Right lobe of liver (tissue), 6 donors: Measurements from ENCODE around the gene BSPH1. TPM values are rescaled to one million over a fixed set of nuclear protein-coding genes. Genes with fewer than 3 reads are reported as not detected.

ENCODE experiments used
- ATAC-seq, 4 donors: fragments of 200-7000 bp; cut with Tn5 transposase; one replicate each; pipeline ENCODE4 v1.9.1; 2020; ENCODE audit warnings: mild to moderate bottlenecking in 4 of 4, moderate library complexity in 4 of 4
- DNase-seq, 3 donors: peaks; one replicate each; pipeline ENCODE4 v3.0.0-alpha.2; 2020
- H3K27ac ChIP-seq, 3 donors: fragments of 200-600 bp; one replicate each; pipeline ENCODE4 v1.8.0; 2022
- H3K27me3 ChIP-seq, 2 donors: fragments of 200-600 bp; one replicate each; pipeline ENCODE4 v1.8.0; 2022
- H3K36me3 ChIP-seq, 4 donors: fragments of 200-600 bp; sonication (generic) in 1 of 4; one replicate each; pipeline versions ENCODE4 v1.5.1 to v1.8.0; 2017 to 2022; ENCODE audit warnings: control low read depth in 1 of 4
- H3K4me1 ChIP-seq, 4 donors: fragments of 200-600 bp; sonication (generic) in 1 of 4; one replicate each; pipeline versions ENCODE4 v1.5.1 to v1.8.0; 2017 to 2022; ENCODE audit warnings: control low read depth in 1 of 4
- H3K4me3 ChIP-seq, 3 donors: fragments of 200-600 bp; one replicate each; pipeline ENCODE4 v1.8.0; 2022
- H3K9me3 ChIP-seq, 4 donors: fragments of 200-600 bp; sonication (generic) in 1 of 4; one replicate each; pipeline versions ENCODE4 v1.5.1 to v1.8.0; 2017 to 2022; ENCODE audit warnings: control low read depth in 1 of 4
- CTCF ChIP-seq, 4 donors: fragments of 200-600 bp in 3 of 4; fragments of 450-650 bp in 1 of 4; IDR thresholded peaks; one replicate each; pipeline versions ENCODE4 v1.5.1 to v1.8.0; 2016 to 2022; ENCODE audit warnings: antibody characterized with exemption in 4 of 4, mild to moderate bottlenecking in 2 of 4
- POLR2A ChIP-seq: fragments of 450-650 bp; IDR thresholded peaks from one replicate; pipeline ENCODE4 v1.6.1; 2017; ENCODE audit warnings: antibody characterized with exemption, mild to moderate bottlenecking
- WGBS: methylation state at CpG from one replicate; pipeline ENCODE4 v1.1.6; 2018; ENCODE audit warnings: low coverage, low lambda C conversion rate; ENCODE audit not compliant: insufficient coverage; ENCODE audit errors: missing lambda C conversion rate; 5-methylcytosine and 5-hydroxymethylcytosine counted together
- intact Hi-C, 2 donors: fragments of 100-400 bp; cut with DNase I; formaldehyde crosslinking; loops; one replicate each; pipeline versions ENCODE4 v1.11.2 to v1.14.1; 2022
- total RNA-seq, 6 experiments: library from RNA; depleted of rRNA in 2 of 6; stranded (reverse); fragments of >200 nt in 2 of 6; fragmentation: NEBNext Ultra II Directional in 3 of 6; extraction: Animal tissue kit (Norgen Biotek cat#: 25700) in 3 of 6; gene quantifications; one replicate each; pipeline versions ENCODE4 v1.1.0 to v1.2.4, GENCODE V29; 2016 to 2023
- donor health status: DM: no; HTN: yes; CAD: no.
- donor health status: DM: no; HTN: no; CAD: no.
- donor health status: DM: no; HTN: no; CAD: no.
- donor health status: DM: no; HTN: yes; CAD: no.
- donor health status: DM: no; HTN: yes; CAD: no.

The BSPH1 gene
- total RNA-seq, 6 experiments from 2014 or later: not detected

- intact Hi-C loops: no loop called here
- 69% methylated on average over 11 of the region's 11 CpGs for WGBS
- Histone ChIP-seq H3K36me3 (no peaks in the 10 kb centered on the region), H3K27me3 (no peaks in the 10 kb centered on the region), H3K4me1 (no peaks in the 10 kb centered on the region), H3K27ac (no peak overlapping the region), H3K4me3 (no peak overlapping the region), H3K9me3 (no peaks in the 10 kb centered on the region)
- ATAC-seq: no peak
- DNase-seq: no peak
- TF ChIP-seq CTCF (IDR thresholded peaks at IDR 0.05): no peak
- TF ChIP-seq POLR2A: no peak
Measured at GRCh38 chr19:48010932-48011758, 19.2 kb upstream of the BSPH1 start.

GRCh38 chr19:48006762-48007161, 14.8 kb upstream of the BSPH1 start:
- H3K4me3 ChIP-seq: no peak overlapping the region
- no peak for ATAC-seq
- no peak overlapping the region for H3K27ac ChIP-seq
- WGBS: 70% methylated on average over 6 of the region's 6 CpGs
- TF ChIP-seq CTCF (IDR thresholded peaks at IDR 0.05): no peak
- no peak for TF ChIP-seq POLR2A
- no peaks in the 10 kb centered on the region for H3K36me3 ChIP-seq
- no peak for DNase-seq
- no peaks in the 10 kb centered on the region for H3K4me1 ChIP-seq
- intact Hi-C loops: no loop called here
- H3K9me3 ChIP-seq: no peaks in the 10 kb centered on the region
- no peaks in the 10 kb centered on the region for H3K27me3 ChIP-seq

- H3K36me3 ChIP-seq: no peaks in the 10 kb centered on the region
- intact Hi-C loops: no loop called here
- H3K9me3 ChIP-seq: no peaks in the 10 kb centered on the region
- WGBS: 54% methylated on average over 3 of the region's 6 CpGs
- TF ChIP-seq CTCF (IDR thresholded peaks at IDR 0.05) (no peak), POLR2A (no peak)
- no peaks in the 10 kb centered on the region for H3K27me3 ChIP-seq
- no peak overlapping the region for H3K27ac ChIP-seq
- ATAC-seq: no peak
- H3K4me3 ChIP-seq: no peak overlapping the region
- H3K4me1 ChIP-seq: no peaks in the 10 kb centered on the region
- DNase-seq: no peak
Measured at GRCh38 chr19:48004236-48004635, 12.3 kb upstream of the BSPH1 start.

GRCh38 chr19:48000846-48001245, 8.9 kb upstream of the BSPH1 start:
- Histone ChIP-seq H3K4me3 (no peak overlapping the region), H3K4me1 (no peaks in the 10 kb centered on the region), H3K36me3 (no peaks in the 10 kb centered on the region), H3K9me3 (no peaks in the 10 kb centered on the region), H3K27me3 (no peaks in the 10 kb centered on the region), H3K27ac (no peak overlapping the region)
- DNase-seq (no peak), ATAC-seq (no peak)
- intact Hi-C loops: no loop called here
- WGBS: 66% methylated on average over 6 of the region's 6 CpGs
- TF ChIP-seq POLR2A (no peak), CTCF (IDR thresholded peaks at IDR 0.05) (no peak)
